ENCODE measurements around the gene NF2. TPM values are rescaled to one million over a fixed set of nuclear protein-coding genes. Genes with fewer than 3 reads are reported as not detected.

The NF2 gene
- total RNA-seq, 1 donor from 2014 or later, result 43.9 TPM

GRCh38 chr22:29615705-29616327 lies 12.4 kb downstream of the NF2 start:
- no peak for DNase-seq
- Histone ChIP-seq H3K4me1 (peaks cover 17% of the 10 kb centered on the region), H3K36me3 (no peaks in the 10 kb centered on the region), H3K9me3 (no peaks in the 10 kb centered on the region), H3K4me3 (no peak overlapping the region), H3K27ac (no peak overlapping the region), H3K27me3 (no peaks in the 10 kb centered on the region)
- no peak for ATAC-seq
- intact Hi-C loops (cut with DNase I), result no loop called here
- TF ChIP-seq CTCF (IDR thresholded peaks at IDR 0.05), result no peak

GRCh38 chr22:29617922-29618629 lies 14.6 kb downstream of the NF2 start:
- H3K9me3 ChIP-seq, result no peaks in the 10 kb centered on the region
- no peaks in the 10 kb centered on the region for H3K27me3 ChIP-seq
- no peak overlapping the region for H3K4me3 ChIP-seq
- DNase-seq, result no peak
- no peak for TF ChIP-seq CTCF (IDR thresholded peaks at IDR 0.05)
- H3K4me1 ChIP-seq, result peaks cover 34% of the 10 kb centered on the region
- H3K27ac ChIP-seq, result no peak overlapping the region
- intact Hi-C loops (cut with DNase I), result no loop called here
- H3K36me3 ChIP-seq, result no peaks in the 10 kb centered on the region
- peak; percentile 38 for ATAC-seq

- H3K4me1 ChIP-seq, result peaks cover 61% of the 10 kb centered on the region
- ATAC-seq (peak; percentile 48), DNase-seq (no peak)
- no peaks in the 10 kb centered on the region for H3K27me3 ChIP-seq
- H3K9me3 ChIP-seq, result no peaks in the 10 kb centered on the region
- no peak overlapping the region for H3K27ac ChIP-seq
- TF ChIP-seq CTCF (IDR thresholded peaks at IDR 0.05), result no peak
- no peaks in the 10 kb centered on the region for H3K36me3 ChIP-seq
- H3K4me3 ChIP-seq, result no peak overlapping the region
- intact Hi-C loops (cut with DNase I), result no loop called here
These were observed 18.5 kb downstream of the NF2 start for GRCh38 chr22:29621761-29622526.

- no peaks in the 10 kb centered on the region for H3K9me3 ChIP-seq
- intact Hi-C loops (cut with DNase I), result no loop called here
- ATAC-seq (no peak), DNase-seq (no peak)
- no peaks in the 10 kb centered on the region for H3K36me3 ChIP-seq
- peaks cover 55% of the 10 kb centered on the region for H3K4me1 ChIP-seq
- no peak for TF ChIP-seq CTCF (IDR thresholded peaks at IDR 0.05)
- no peak overlapping the region for H3K4me3 ChIP-seq
- no peak overlapping the region for H3K27ac ChIP-seq
- no peaks in the 10 kb centered on the region for H3K27me3 ChIP-seq
These were observed 19.6 kb downstream of the NF2 start for GRCh38 chr22:29623059-29623458.

GRCh38 chr22:29623553-29624169 lies 20.2 kb downstream of the NF2 start:
- Histone ChIP-seq H3K4me1 (peaks cover 49% of the 10 kb centered on the region), H3K27ac (no peak overlapping the region)

More at GRCh38 chr22:29623553-29624169, 20.2 kb downstream of the NF2 start:
- TF ChIP-seq CTCF (IDR thresholded peaks at IDR 0.05), result no peak
- Histone ChIP-seq H3K4me3 (no peak overlapping the region), H3K27me3 (no peaks in the 10 kb centered on the region), H3K36me3 (no peaks in the 10 kb centered on the region), H3K9me3 (no peaks in the 10 kb centered on the region)
- DNase-seq, result no peak
- intact Hi-C loops (cut with DNase I), result no loop called here
- ATAC-seq, result peak; percentile 17
